Upper lobe of left lung (tissue), 6 donors: ENCODE measurements around the gene A3GALT2. TPM values are rescaled to one million over a fixed set of nuclear protein-coding genes. Genes with fewer than 3 reads are reported as not detected.

ENCODE experiments used
- ATAC-seq, 2 donors: fragments of 200-7000 bp; cut with Tn5 transposase; one replicate each; pipeline ENCODE4 v1.9.1; 2022; ENCODE audit warnings: mild to moderate bottlenecking in 2 of 2, moderate library complexity in 2 of 2; ENCODE audit not compliant: low FRiP score in 2 of 2
- DNase-seq, 2 donors: peaks; one replicate each; pipeline ENCODE4 v3.0.0-alpha.2; 2019 to 2020
- H3K27ac ChIP-seq, 4 donors: fragments of 200-600 bp; sonication (generic); one replicate each; pipeline ENCODE4 v1.5.1; 2016 to 2019
- H3K27me3 ChIP-seq, 4 donors: fragments of 200-600 bp; sonication (generic); one replicate each; pipeline ENCODE4 v1.5.1; 2017 to 2019
- H3K36me3 ChIP-seq, 4 donors: fragments of 200-600 bp; sonication (generic); one replicate each; pipeline ENCODE4 v1.5.1; 2016 to 2019
- H3K4me1 ChIP-seq, 4 donors: fragments of 200-600 bp; sonication (generic); one replicate each; pipeline ENCODE4 v1.5.1; 2018 to 2019
- H3K4me3 ChIP-seq, 4 donors: fragments of 200-600 bp; sonication (generic); one replicate each; pipeline ENCODE4 v1.5.1; 2017 to 2019; ENCODE audit warnings: mild to moderate bottlenecking in 2 of 4, moderate library complexity in 1 of 4
- H3K9me3 ChIP-seq, 4 donors: fragments of 200-600 bp; sonication (generic); one replicate each; pipeline ENCODE4 v1.5.1; 2018 to 2019
- CTCF ChIP-seq, 6 experiments: fragments of 450-650 bp in 4 of 6; fragments of 200-600 bp in 2 of 6; sonication (generic) in 2 of 6; IDR thresholded peaks; one replicate each; pipeline ENCODE4 v1.5.1; 2016 to 2019; ENCODE audit warnings: antibody characterized with exemption in 6 of 6
- EP300 ChIP-seq, 4 donors: sonication (generic); formaldehyde crosslinking; IDR thresholded peaks; one replicate each; pipeline ENCODE4 v1.5.1; 2017; ENCODE audit warnings: antibody characterized with exemption in 4 of 4, control low read depth in 2 of 4
- POLR2A ChIP-seq, 4 donors: fragments of 450-650 bp; IDR thresholded peaks; one replicate each; pipeline ENCODE4 v1.5.1; 2016 to 2017; ENCODE audit warnings: antibody characterized with exemption in 4 of 4, mild to moderate bottlenecking in 2 of 4
- POLR2AphosphoS5 ChIP-seq, 2 donors: sonication (generic); formaldehyde crosslinking; IDR thresholded peaks; one replicate each; pipeline ENCODE4 v1.5.1; 2017; ENCODE audit warnings: antibody characterized with exemption in 2 of 2
- WGBS, 2 donors: methylation state at CpG; one replicate each; pipeline ENCODE4 v1.1.5; 2017 to 2018; 5-methylcytosine and 5-hydroxymethylcytosine counted together
- total RNA-seq, 6 donors: library from RNA; depleted of rRNA in 4 of 6; stranded (reverse); fragments of >200 nt in 4 of 6; gene quantifications; one replicate each; pipeline versions ENCODE4 v1.1.0 to v1.2.1, GENCODE V29; 2016 to 2021
- donor health status: DM: no; HTN: no; CAD: no; lungs with moderate emphysema.
- donor health status: DM: no; HTN: yes; CAD: no; lungs with severe emphysema.

A3GALT2 gene
- total RNA-seq, 6 donors from 2014 or later: 0.79 to 0.91 TPM; not detected in 4

- Histone ChIP-seq H3K4me1 (peaks cover 32 to 54% (median 49%) of the 10 kb centered on the region in 4 donors), H3K9me3 (no peaks in the 10 kb centered on the region), H3K36me3 (peaks cover 0 to 15% (median 0%) of the 10 kb centered on the region in 4 donors), H3K27me3 (no peaks in the 10 kb centered on the region), H3K27ac (peak overlapping the region; percentile 98 to 99 (median 99)), H3K4me3 (peak overlapping the region; percentile 69 to 89 (median 76))
- peak; percentile 4 to 43 for ATAC-seq
- peak; percentile 57 to 92 for DNase-seq
- no peak for TF ChIP-seq EP300 (IDR thresholded peaks at IDR 0.05)
- peak in 3 of 4 donors; percentile 21 to 48 (median 39) for TF ChIP-seq POLR2A (IDR thresholded peaks at IDR 0.05)
- TF ChIP-seq CTCF (IDR thresholded peaks at IDR 0.05): no peak
- peak; percentile 17 to 31 for TF ChIP-seq POLR2AphosphoS5 (IDR thresholded peaks at IDR 0.05)
- 0% methylated on average over 7 to 26 of the region's 78 CpGs for WGBS, 2 donors
Measured at GRCh38 chr1:33349081-33349759, 28.3 kb upstream of the A3GALT2 start.

- H3K4me1 ChIP-seq: peaks cover 36 to 59% (median 54%) of the 10 kb centered on the region in 4 donors
- H3K27ac ChIP-seq: peak overlapping the region; percentile 98 to 99 (median 99)
- no peaks in the 10 kb centered on the region for H3K9me3 ChIP-seq
- 1 to 3% methylated on average over 11 of the region's 11 CpGs for WGBS, 2 donors
- H3K36me3 ChIP-seq: peaks cover 0 to 14% (median 0%) of the 10 kb centered on the region in 4 donors
- DNase-seq (peak in 1 of 2 donors; percentile 58), ATAC-seq (no peak)
- no peak for TF ChIP-seq POLR2A (IDR thresholded peaks at IDR 0.05)
- no peak for TF ChIP-seq POLR2AphosphoS5 (IDR thresholded peaks at IDR 0.05)
- TF ChIP-seq EP300 (IDR thresholded peaks at IDR 0.05): no peak
- no peak for TF ChIP-seq CTCF (IDR thresholded peaks at IDR 0.05)
- H3K4me3 ChIP-seq: peak overlapping the region; percentile 69 to 89 (median 76)
- no peaks in the 10 kb centered on the region for H3K27me3 ChIP-seq
Measured at GRCh38 chr1:33348676-33349080, 27.8 kb upstream of the A3GALT2 start.

- H3K9me3 ChIP-seq: no peaks in the 10 kb centered on the region
- H3K4me1 ChIP-seq: peaks cover 41 to 63% (median 59%) of the 10 kb centered on the region in 4 donors
- H3K4me3 ChIP-seq: peak overlapping the region; percentile 69 to 89 (median 76)
- DNase-seq: no peak
- TF ChIP-seq POLR2AphosphoS5 (IDR thresholded peaks at IDR 0.05) (no peak), EP300 (IDR thresholded peaks at IDR 0.05) (no peak), POLR2A (IDR thresholded peaks at IDR 0.05) (no peak), CTCF (IDR thresholded peaks at IDR 0.05) (no peak)
- H3K36me3 ChIP-seq: peaks cover 0 to 14% (median 0%) of the 10 kb centered on the region in 4 donors
- no peaks in the 10 kb centered on the region for H3K27me3 ChIP-seq
- ATAC-seq: no peak
- H3K27ac ChIP-seq: peak overlapping the region; percentile 98 to 99 (median 99)
- WGBS, 2 donors: 44 to 78% methylated on average over 2 of the region's 2 CpGs
Measured at GRCh38 chr1:33348194-33348593, 27.3 kb upstream of the A3GALT2 start.

- Histone ChIP-seq H3K27me3 (no peaks in the 10 kb centered on the region), H3K27ac (peak overlapping the region; percentile 98 to 99 (median 99)), H3K4me3 (peak overlapping the region; percentile 69 to 89 (median 76)), H3K9me3 (no peaks in the 10 kb centered on the region), H3K4me1 (peaks cover 47 to 69% (median 65%) of the 10 kb centered on the region in 4 donors), H3K36me3 (peaks cover 0 to 19% (median 0%) of the 10 kb centered on the region in 4 donors)
- TF ChIP-seq POLR2A (IDR thresholded peaks at IDR 0.05) (no peak), CTCF (IDR thresholded peaks at IDR 0.05) (no peak), EP300 (IDR thresholded peaks at IDR 0.05) (no peak), POLR2AphosphoS5 (IDR thresholded peaks at IDR 0.05) (peak in 1 of 2 donors; percentile 44)
- 42 to 50% methylated on average over 4 to 5 of the region's 5 CpGs for WGBS, 2 donors
- peak in 1 of 2 donors; percentile 19 for ATAC-seq
- DNase-seq: no peak
Measured at GRCh38 chr1:33347650-33347992, 26.7 kb upstream of the A3GALT2 start.
